Purkinje cell (primary cell): ENCODE results near the gene ABCD2. TPM values are rescaled to one million over a fixed set of nuclear protein-coding genes. Genes with fewer than 3 reads are reported as not detected.

Experiments
- polyA plus RNA-seq: library from polyadenylated mRNA; unstranded; fragments of >200 nt; fragmentation: Nextera tagmentation; gene quantifications from 2 replicates; pipeline ENCODE4 v1.2.1, GENCODE V29; 2014

Gene ABCD2
- polyA plus RNA-seq: 7.8 and 8.1 TPM in 2 replicates

DNA sequence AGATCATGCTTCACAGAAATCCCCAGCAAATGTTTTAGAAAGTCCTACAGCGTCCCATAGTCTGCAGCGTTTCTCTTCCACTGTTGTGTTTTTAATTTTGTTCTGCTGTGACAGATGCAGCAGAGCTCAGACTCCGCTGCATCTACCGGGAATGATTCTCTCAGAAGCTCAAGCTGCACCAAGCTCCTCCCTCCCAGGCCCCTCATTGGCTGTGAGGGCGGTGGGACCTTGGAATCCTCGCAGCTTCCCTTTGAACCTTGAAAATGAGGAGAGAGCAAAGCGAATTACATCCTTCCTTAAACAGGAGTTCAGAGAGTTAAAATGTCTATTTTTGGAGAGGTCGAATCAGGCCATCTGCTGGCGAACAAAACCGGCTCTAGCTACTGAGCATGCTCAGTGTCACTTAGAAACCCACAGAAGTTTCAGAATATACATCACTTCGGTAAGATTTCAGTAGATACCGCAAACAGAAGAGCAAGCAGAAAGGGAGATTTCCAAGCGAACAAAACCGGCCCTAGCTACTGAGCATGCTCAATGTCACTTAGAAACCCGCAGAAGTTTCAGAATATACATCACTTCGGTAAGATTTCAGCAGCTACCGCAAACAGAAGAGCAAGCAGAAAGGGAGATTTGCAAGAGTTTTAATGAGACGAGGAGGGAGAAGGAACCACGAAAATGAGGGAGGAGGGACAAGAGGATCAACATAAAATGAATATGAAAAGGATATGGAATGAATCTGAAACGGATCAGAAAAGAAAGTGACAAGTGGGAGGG lies at the start of gene ABCD2:
TSS of gene ABCD2 (minus strand) at position 144 of the 774 bp plus-strand sequence. CDS start 188 bp downstream, outside the sequence.

Other genes with a start within 250 kb of the ABCD2 start
- 305 and 314 TPM in 2 replicates for gene KIF21A, start 176.7 kb downstream of the ABCD2 start, polyA plus RNA-seq